Measurements from ENCODE around the gene GABRP.
"Not testable (repeated sequence)": the region's sequence is repeated elsewhere in the genome, so short reads cannot be mapped to it uniquely, and the experiment has no call there.

Gene GABRP

GRCh38 chr5:170792878-170793277 lies 9.4 kb downstream of the GABRP start:
- no peak for DNase-seq

GRCh38 chr5:170795154-170795553 lies 11.6 kb downstream of the GABRP start:
- no peak for DNase-seq

- DNase-seq = no peak
Observed at GRCh38 chr5:170805666-170806065, 22.1 kb downstream of the GABRP start.

GRCh38 chr5:170809551-170809950 lies 26.0 kb downstream of the GABRP start:
- peak in 17 of 51 donors; percentile 4 to 31 (median 11) for DNase-seq

GRCh38 chr5:170811719-170812118 lies 28.2 kb downstream of the GABRP start:
- DNase-seq = no peak

GRCh38 chr5:170813231-170813630 lies 29.7 kb downstream of the GABRP start:
- DNase-seq = no peak

GRCh38 chr5:170817195-170817594 lies 33.7 kb downstream of the GABRP start:
- no peak for DNase-seq

- DNase-seq = no peak
Observed at GRCh38 chr5:170818232-170818631, 34.7 kb downstream of the GABRP start.

GRCh38 chr5:170819824-170820223 lies 36.3 kb downstream of the GABRP start:
- peak in 1 of 51 donors; percentile 1 for DNase-seq

- DNase-seq = no peak
Observed at GRCh38 chr5:170821257-170821800, 37.8 kb downstream of the GABRP start.

GRCh38 chr5:170826117-170826516 lies 42.6 kb downstream of the GABRP start:
- DNase-seq = no peak

- no peak for DNase-seq
Observed at GRCh38 chr5:170832241-170832640, 48.7 kb downstream of the GABRP start.

- DNase-seq = not testable (repeated sequence)
Observed at GRCh38 chr5:170833981-170834380, 50.5 kb downstream of the GABRP start.

GRCh38 chr5:170836226-170836625 lies 52.7 kb downstream of the GABRP start:
- no peak for DNase-seq

GRCh38 chr5:170843870-170844269 lies 60.3 kb downstream of the GABRP start:
- no peak for DNase-seq

- no peak for DNase-seq
Observed at GRCh38 chr5:170844651-170845050, 61.1 kb downstream of the GABRP start.

- no peak for DNase-seq
Observed at GRCh38 chr5:170846416-170846815, 62.9 kb downstream of the GABRP start.

GRCh38 chr5:170846846-170847245 lies 63.3 kb downstream of the GABRP start:
- DNase-seq = no peak

GRCh38 chr5:170848033-170848432 lies 64.5 kb downstream of the GABRP start:
- DNase-seq = no peak

- DNase-seq = no peak
Observed at GRCh38 chr5:170849374-170849773, 65.8 kb downstream of the GABRP start.

- no peak for DNase-seq
Observed at GRCh38 chr5:170854566-170854965, 71.0 kb downstream of the GABRP start.

GRCh38 chr5:170857066-170857465 lies 73.5 kb downstream of the GABRP start:
- DNase-seq = no peak

GRCh38 chr5:170860415-170860814 lies 76.9 kb downstream of the GABRP start:
- DNase-seq = no peak

All from hypothalamus (tissue), 51 donors.